Muscle of arm (tissue), 12 donors: ENCODE results near the gene ARTN. TPM values are rescaled to one million over a fixed set of nuclear protein-coding genes. Genes with fewer than 3 reads are reported as not detected.

Experiments
- DNase-seq: peaks from one replicate; pipeline ENCODE4 v3.0.0-alpha.2; 2013
- polyA plus RNA-seq, 12 donors: library from polyadenylated mRNA; unstranded; fragments of 120-200 nt; gene quantifications; one replicate each; pipeline ENCODE4 v1.2.1, GENCODE V29; 2013; ENCODE audit not compliant: insufficient read length in 12 of 12

The ARTN gene
- polyA plus RNA-seq, 12 donors, result 0.54 to 5.7 (median 1.2) TPM; not detected in 2

DNA sequence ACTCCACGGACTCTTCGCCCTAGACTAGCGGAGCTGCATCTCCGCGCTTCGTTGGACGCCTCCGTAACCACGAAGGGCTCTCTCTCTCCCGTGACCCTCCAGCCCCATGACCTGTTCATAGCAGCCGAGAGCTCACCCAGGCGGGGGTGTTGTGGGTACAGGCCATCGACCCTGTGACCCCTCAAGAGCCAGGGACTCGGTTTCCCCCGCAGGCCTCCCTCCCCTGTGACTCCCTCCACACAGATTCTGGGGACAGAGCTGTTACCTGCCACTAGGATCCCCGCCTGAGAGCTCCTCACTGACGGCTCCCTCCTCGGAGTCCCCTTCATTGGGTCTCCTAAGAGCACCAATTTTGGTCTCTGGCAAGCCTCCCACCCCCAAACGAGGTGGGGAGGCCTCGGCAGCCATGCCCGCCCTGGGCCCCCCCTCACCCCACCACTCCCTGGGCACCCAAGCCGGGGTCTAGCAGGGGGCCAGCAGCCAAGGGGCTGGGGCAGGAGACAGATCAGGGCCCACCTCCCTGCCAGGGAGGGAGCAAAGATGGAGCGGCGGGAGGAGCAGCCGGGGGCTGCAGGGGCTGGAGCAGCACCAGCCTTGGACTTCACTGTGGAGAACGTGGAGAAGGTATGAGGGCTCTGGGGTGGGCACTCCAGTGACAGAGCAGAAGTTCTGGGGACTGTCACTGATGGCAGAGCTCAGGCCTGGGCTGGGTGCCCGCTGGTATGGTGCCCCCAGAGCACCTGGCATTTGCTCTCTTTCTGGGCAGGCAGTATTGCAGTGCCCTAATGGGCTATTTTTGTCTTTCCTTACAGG is 13.7 kb downstream of the ARTN start:
- DNase-seq, result no peak

DNA sequence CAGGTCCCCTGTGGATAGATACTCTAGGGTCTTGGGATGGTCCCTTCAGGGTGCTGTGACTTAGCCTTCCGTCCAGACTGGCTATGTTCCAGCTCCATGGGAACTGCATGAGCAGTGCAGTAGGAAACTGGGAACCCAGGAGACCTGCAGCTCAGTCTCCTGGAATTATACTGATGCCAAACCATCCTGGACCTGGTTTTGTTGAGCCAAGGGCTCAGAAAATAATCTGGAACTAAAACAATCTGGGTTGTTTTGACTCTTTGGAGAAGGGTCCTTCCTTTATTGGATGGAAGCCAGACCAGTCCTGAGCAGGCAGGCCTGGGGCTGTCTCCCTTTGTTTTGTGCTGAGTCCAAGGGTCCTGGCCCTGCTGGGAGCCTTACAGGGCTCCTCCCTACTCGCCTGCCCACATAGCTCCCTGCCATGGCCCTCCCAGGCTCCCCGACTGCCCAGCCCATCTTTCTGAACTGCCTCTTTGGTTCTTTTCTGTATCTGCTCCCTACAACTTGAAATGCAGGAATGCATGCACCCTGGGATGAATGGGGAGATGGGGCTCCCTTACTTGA is 14.4 kb downstream of the ARTN start:
- DNase-seq, result no peak

DNA sequence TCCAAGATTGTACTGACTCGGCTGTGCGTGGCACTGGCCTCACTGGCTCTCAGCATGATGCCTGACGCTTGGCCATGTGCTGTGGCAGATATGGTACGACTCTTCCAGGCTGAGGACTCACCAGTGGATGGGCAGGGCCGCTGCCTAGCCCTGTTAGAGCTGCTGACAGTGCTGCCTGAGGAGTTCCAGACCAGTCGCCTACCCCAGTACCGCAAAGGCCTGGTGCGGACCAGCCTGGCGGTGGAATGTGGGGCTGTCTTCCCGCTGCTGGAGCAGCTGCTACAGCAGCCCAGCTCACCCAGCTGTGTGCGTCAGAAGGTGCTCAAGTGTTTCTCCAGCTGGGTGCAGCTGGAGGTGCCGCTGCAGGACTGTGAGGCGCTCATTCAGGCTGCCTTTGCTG is 16.1 kb downstream of the ARTN start:
- no peak for DNase-seq

GRCh38 chr1:43951021-43951985 is 17.7 kb downstream of the ARTN start:
- DNase-seq, result no peak

GRCh38 chr1:43952731-43953346 is 19.2 kb downstream of the ARTN start:
- DNase-seq, result no peak

DNA sequence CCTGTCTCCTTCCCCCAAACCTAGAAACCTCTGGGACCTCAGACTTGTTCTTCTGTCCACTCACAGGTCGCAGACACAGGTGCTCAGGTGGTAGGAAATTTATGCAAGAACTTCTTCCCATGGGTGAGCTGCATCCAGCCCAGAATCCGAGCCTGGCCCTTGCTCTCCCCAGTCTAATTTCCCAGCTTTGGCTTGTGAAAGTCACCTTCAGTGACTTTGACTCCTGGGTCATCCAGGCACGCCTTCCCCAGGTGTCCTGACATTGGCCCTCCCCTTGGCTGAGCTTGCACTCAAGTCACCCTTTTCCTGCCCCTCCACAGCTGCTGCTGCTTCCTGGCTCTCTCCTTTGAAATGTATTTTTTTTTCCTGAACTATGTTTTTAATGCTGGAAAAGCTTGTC is 19.8 kb downstream of the ARTN start:
- DNase-seq, result no peak

GRCh38 chr1:43954036-43954435 is 20.4 kb downstream of the ARTN start:
- no peak for DNase-seq

DNA sequence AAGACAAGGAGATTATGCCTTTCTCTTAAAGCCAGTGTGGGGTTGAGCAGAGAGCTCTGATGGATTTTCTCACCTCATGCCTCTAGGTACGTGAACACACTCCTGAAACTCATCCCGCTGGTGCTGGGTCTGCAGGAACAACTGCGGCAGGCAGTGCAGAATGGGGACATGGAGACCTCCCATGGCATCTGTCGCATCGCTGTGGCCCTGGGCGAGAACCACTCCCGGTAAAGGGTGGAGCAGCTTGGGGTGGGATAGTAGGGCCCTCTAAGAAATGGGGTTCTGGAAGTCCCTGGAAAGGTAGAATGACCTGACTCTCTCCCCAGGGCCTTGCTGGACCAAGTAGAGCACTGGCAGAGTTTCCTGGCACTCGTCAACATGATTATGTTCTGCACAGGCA is 22.6 kb downstream of the ARTN start:
- no peak for DNase-seq

GRCh38 chr1:43957407-43958040 is 23.9 kb downstream of the ARTN start:
- no peak for DNase-seq

DNA sequence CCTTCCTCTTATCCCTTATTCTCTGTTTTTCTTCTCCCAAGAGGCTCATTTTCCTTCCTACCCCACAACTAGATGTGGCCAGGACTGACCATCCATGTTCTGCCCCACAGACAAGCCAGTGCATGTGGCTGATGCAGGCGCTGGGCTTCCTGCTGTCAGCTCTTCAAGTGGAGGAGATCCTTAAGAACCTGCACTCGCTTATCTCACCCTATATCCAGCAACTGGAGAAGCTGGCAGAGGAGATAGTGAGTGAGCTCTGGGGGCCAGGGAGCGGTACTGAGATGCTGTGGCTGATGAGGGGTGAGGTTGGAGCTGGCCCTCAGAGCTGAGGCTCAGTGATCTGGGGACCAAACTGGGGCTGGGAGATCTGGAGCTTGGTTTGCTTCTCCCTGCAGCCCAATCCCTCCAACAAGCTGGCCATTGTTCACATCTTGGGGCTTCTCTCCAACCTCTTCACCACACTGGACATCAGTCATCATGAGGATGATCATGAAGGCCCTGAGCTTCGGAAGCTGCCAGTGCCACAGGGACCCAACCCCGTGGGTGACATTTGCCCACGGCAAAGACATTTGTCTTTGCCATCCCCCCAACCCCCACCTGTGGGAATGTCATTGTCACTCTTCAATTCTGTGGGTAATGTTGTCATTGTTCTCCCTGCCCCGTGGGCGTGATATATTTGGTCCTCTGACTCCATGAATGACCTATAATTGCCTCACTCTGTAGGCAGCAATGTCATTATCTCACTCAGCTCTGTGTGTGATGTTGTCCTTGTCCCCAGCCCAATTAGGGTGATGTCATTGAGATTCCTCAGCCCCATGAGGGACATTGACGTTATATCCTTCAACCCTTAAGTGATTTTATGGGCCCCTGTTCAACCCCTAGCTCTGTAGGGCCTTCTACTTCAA is 25.0 kb downstream of the ARTN start:
- no peak for DNase-seq

GRCh38 chr1:43960798-43961197 is 27.2 kb downstream of the ARTN start:
- no peak for DNase-seq

DNA sequence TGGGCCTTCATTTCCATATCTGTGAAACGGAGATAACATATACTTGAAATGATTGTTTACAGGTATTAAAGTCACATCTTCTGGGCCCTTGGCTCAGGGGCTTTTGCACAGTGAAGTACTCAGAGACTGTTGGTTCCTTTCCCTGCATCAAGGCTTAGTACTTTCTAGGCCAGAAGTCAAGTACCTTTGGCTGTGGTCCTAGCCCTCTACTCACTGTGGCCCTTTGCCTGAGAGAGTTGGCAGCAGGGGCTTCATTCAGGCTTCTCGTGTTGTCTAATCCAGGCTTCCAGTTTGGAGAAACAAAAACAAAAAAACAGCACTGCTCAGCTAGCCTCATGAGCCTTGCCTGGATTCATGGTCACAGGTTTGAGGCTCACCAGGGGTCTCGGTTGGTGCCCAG is 28.1 kb downstream of the ARTN start:
- no peak for DNase-seq

GRCh38 chr1:43962324-43962723 is 28.7 kb downstream of the ARTN start:
- no peak for DNase-seq

DNA sequence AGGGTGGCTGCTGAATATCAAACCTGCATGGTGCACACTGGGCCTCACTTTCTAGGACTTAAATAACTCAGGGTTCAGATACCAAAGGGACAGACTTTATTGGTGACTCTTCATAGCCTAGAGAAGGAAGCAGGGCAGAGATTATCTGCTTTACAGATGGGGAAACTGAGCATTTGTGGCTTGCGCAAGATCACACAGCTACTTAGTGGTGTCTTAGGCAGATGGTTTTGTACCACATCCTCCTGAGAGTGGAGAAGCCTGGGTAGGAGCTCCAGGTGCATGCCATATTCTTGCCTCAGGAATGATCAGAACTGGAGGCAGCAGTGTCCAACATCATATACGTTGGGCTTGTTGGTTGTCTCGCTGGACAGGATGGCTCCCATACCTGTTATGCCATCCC is 29.4 kb downstream of the ARTN start:
- DNase-seq, result no peak

DNA sequence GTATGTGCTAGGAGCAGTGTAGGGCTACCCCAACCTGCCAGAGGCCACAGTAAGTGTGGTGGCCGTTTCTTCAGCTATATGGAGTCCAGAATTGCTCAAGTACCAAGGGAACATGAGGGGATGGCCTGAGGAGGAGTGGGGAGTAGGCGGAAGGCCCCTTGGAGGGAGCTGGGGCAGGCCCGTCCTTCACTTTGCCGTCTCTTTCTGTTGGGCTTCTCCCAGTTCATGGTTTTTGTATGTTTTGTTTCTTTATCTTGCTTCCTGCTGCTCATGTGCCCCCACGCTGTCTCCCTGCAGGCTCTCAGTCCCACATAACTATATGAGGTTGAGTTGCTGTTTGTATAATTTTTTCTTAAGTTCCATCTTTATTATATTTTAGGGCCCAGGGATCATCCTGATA is 30.3 kb downstream of the ARTN start:
- DNase-seq, result no peak

GRCh38 chr1:43965316-43965715 is 31.7 kb downstream of the ARTN start:
- DNase-seq, result no peak

DNA sequence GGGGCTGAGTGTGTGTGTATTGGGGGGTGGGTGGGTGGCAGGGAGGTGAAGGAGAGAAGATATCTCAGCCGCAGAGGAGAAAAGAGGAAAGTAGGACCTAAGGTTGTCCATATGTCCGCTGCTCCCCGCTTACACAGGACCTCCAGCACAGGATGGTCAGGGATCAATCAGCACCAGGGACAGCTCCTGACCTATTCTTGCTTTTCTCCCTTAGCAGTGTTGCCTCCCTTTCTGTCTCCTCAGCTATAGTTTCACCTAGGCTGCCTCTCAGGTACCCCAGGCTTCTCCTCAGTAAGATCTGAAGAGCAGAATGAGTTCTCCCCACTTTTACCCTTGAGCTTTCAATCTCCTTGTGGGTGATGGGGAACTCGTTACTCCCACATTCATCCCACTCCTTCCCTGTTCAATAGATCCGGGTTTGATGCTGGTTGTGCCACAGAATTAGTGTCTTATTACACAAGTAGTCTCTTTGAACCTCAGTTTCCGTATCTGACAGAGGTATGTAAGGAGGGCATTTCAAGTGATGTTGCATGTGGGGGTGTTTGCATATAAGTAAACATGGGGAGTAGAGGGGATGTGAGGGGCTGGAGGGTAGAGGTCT is 34.8 kb downstream of the ARTN start:
- no peak for DNase-seq

- no peak for DNase-seq
These were observed 35.8 kb downstream of the ARTN start for GRCh38 chr1:43969416-43969745.

GRCh38 chr1:43969746-43970466 is 36.3 kb downstream of the ARTN start, which contains the start of gene DPH2:
DPH2 (plus strand) TSS chr1:43970010; CDS start chr1:43970176, 166 bp downstream.
- DNase-seq, result peak; percentile 97
